T-helper 2 cell treated with Interferon-gamma antibody and Interleukin-4, amounts not matched to agents 100 ng/mL and 5 ng/mL, for 36 hours (primary cell): ENCODE measurements around the gene IGFALS. TPM values are rescaled to one million over a fixed set of nuclear protein-coding genes. Genes with fewer than 3 reads are reported as not detected.

Experiments used
- intact Hi-C: fragments of 100-400 bp; cut with micrococcal nuclease; formaldehyde crosslinking; loops from one replicate; pipeline ENCODE4 v1.15.1; 2023
- total RNA-seq: library from RNA; stranded (reverse); gene quantifications from 2 replicates; pipeline ENCODE4 v1.2.3, GENCODE V29; 2022

The IGFALS gene
- total RNA-seq, 1 donor from 2014 or later = 0.11 TPM

GRCh38 chr16:1778200-1779179 lies 15.0 kb downstream of the IGFALS start:
- intact Hi-C loops = no loop called here

- intact Hi-C loops = no loop called here
Measured at GRCh38 chr16:1777375-1778199, 15.9 kb downstream of the IGFALS start.

GRCh38 chr16:1776991-1777374 lies 16.5 kb downstream of the IGFALS start:
- intact Hi-C loops = no loop called here

GRCh38 chr16:1776672-1776955 lies 16.9 kb downstream of the IGFALS start:
- intact Hi-C loops = no loop called here

GRCh38 chr16:1775846-1776671 lies 17.4 kb downstream of the IGFALS start:
- intact Hi-C loops = no loop called here

- intact Hi-C loops = no loop called here
Measured at GRCh38 chr16:1775006-1775845, 18.3 kb downstream of the IGFALS start.

- intact Hi-C loops = loop anchor here (5.0 kb wide), 2 partner anchors 67 to 183 kb away; partner anchors contain the start of genes MAPK8IP3 and NDUFB10
Measured at GRCh38 chr16:1774448-1774780, 19.1 kb downstream of the IGFALS start.

- intact Hi-C loops = loop anchor here (1.0 to 5.0 kb wide), 3 partner anchors 8 to 183 kb away; partner anchors contain the start of genes MAPK8IP3, NDUFB10, NUBP2 and SPSB3
Measured at GRCh38 chr16:1773703-1774447, 19.6 kb downstream of the IGFALS start.

GRCh38 chr16:1772908-1773702 lies 20.4 kb downstream of the IGFALS start, which contains the start of gene MRPS34:
MRPS34 (minus strand) TSS chr16:1773134; CDS start chr16:1773119, 15 bp downstream.
- intact Hi-C loops = loop anchor here (1.0 to 5.0 kb wide), 4 partner anchors 9 to 353 kb away; partner anchors contain the start of genes MAPK8IP3, NDUFB10, NUBP2 and SPSB3

GRCh38 chr16:1772362-1772907 lies 21.1 kb downstream of the IGFALS start, which contains the start of gene EME2:
EME2 (plus strand) TSS chr16:1772810; CDS start chr16:1773228, 418 bp downstream.
- intact Hi-C loops = loop anchor here (1.0 to 5.0 kb wide), 3 partner anchors 65 to 352 kb away; partner anchors contain the start of genes MAPK8IP3, NDUFB10 and UQCC4

GRCh38 chr16:1771864-1772361 lies 21.6 kb downstream of the IGFALS start:
- intact Hi-C loops = loop anchor here (1.0 to 5.0 kb wide), 3 partner anchors 65 to 352 kb away; partner anchors contain the start of genes MAPK8IP3, NDUFB10 and UQCC4

- intact Hi-C loops = loop anchor here (5.0 kb wide), 2 partner anchors 64 to 186 kb away; partner anchors contain the start of genes MAPK8IP3 and NDUFB10
Measured at GRCh38 chr16:1771188-1771863, 22.2 kb downstream of the IGFALS start, which contains the start of gene NME3. NME3 (minus strand) TSS chr16:1771543; CDS start chr16:1771534, 9 bp downstream.

GRCh38 chr16:1770328-1771187 lies 22.9 kb downstream of the IGFALS start:
- intact Hi-C loops = loop anchor here (5.0 kb wide), 2 partner anchors 63 to 187 kb away; partner anchors contain the start of genes MAPK8IP3 and NDUFB10

GRCh38 chr16:1769402-1770300 lies 23.9 kb downstream of the IGFALS start:
- intact Hi-C loops = loop anchor here (5.0 kb wide), 2 partner anchors 62 to 188 kb away; partner anchors contain the start of genes MAPK8IP3 and NDUFB10
